Activated CD4-positive, alpha-beta memory T cell treated with anti-CD3 and anti-CD28 coated beads for 36 hours (primary cell): ENCODE data around the gene ENKUR. TPM values are rescaled to one million over a fixed set of nuclear protein-coding genes. Genes with fewer than 3 reads are reported as not detected.

Source experiments
- CTCF ChIA-PET: fragments of 350-600 bp; sonication (Branson Sonifier 250); formaldehyde crosslinking; loops from one replicate; lab custom pipeline; 2021; ENCODE audit warnings: antibody characterized with exemption, inconsistent platforms; lab: Charles Lee
- POLR2A ChIA-PET: fragments of 350-600 bp; sonication (Branson Sonifier 250); formaldehyde crosslinking; loops from one replicate; lab custom pipeline; 2021; ENCODE audit warnings: antibody characterized with exemption; lab: Charles Lee
- DNase-seq: peaks from one replicate; pipeline ENCODE4 v3.0.0-alpha.2; 2020
- H3K27ac Mint-ChIP-seq: one replicate; pipeline ENCODE4 v1.8.0; 2021; ENCODE audit warnings: mixed read lengths
- H3K27me3 Mint-ChIP-seq: one replicate; pipeline ENCODE4 v1.8.0; 2021; ENCODE audit warnings: mixed read lengths
- H3K36me3 Mint-ChIP-seq: one replicate; pipeline ENCODE4 v1.8.0; 2021; ENCODE audit warnings: mixed read lengths
- H3K4me1 Mint-ChIP-seq: one replicate; pipeline ENCODE4 v1.8.0; 2021; ENCODE audit warnings: low read depth, mixed read lengths
- H3K4me3 Mint-ChIP-seq: one replicate; pipeline ENCODE4 v1.8.0; 2021; ENCODE audit warnings: mild to moderate bottlenecking, mixed read lengths
- H3K9me3 Mint-ChIP-seq: one replicate; pipeline ENCODE4 v1.8.0; 2021; ENCODE audit warnings: mixed read lengths
- intact Hi-C: fragments of 100-400 bp; cut with micrococcal nuclease; formaldehyde crosslinking; loops from one replicate; pipeline ENCODE4 v1.15.1; 2023
- total RNA-seq, 2 experiments: library from RNA; stranded (reverse); gene quantifications; one replicate each; pipeline ENCODE4 v1.2.3, GENCODE V29; 2021

ENKUR gene
- total RNA-seq, 2 experiments from 2014 or later = not detected

- POLR2A ChIA-PET = no interaction called here
- H3K27me3 Mint-ChIP-seq = peaks cover 24% of the 10 kb centered on the region
- H3K4me3 Mint-ChIP-seq = no peak overlapping the region
- CTCF ChIA-PET = no interaction called here
- H3K4me1 Mint-ChIP-seq = no peaks in the 10 kb centered on the region
- H3K9me3 Mint-ChIP-seq = peaks cover 4% of the 10 kb centered on the region
- no peak overlapping the region for H3K27ac Mint-ChIP-seq
- intact Hi-C loops = no loop called here
- H3K36me3 Mint-ChIP-seq = peaks cover 2% of the 10 kb centered on the region
- DNase-seq = no peak
Measured at GRCh38 chr10:25048450-25048849, 32.5 kb upstream of the ENKUR start.

- POLR2A ChIA-PET = no interaction called here
- CTCF ChIA-PET = interaction anchor here (1.0 kb wide), 1 partner anchor 95 kb away, joined by 3 read pairs; no protein-coding TSS in a partner anchor
- Mint-ChIP-seq H3K9me3 (peaks cover 4% of the 10 kb centered on the region), H3K27me3 (peaks cover 24% of the 10 kb centered on the region), H3K4me1 (no peaks in the 10 kb centered on the region), H3K4me3 (no peak overlapping the region), H3K36me3 (peaks cover 2% of the 10 kb centered on the region), H3K27ac (no peak overlapping the region)
- no peak for DNase-seq
- intact Hi-C loops = no loop called here
Measured at GRCh38 chr10:25047591-25048301, 31.8 kb upstream of the ENKUR start.

- H3K27me3 Mint-ChIP-seq = peaks cover 24% of the 10 kb centered on the region
- DNase-seq = no peak
- peaks cover 4% of the 10 kb centered on the region for H3K9me3 Mint-ChIP-seq
- ChIA-PET CTCF (interaction anchor here (1.0 kb wide), 1 partner anchor 94 kb away, joined by 3 read pairs; no protein-coding TSS in a partner anchor), POLR2A (no interaction called here)
- H3K36me3 Mint-ChIP-seq = peaks cover 2% of the 10 kb centered on the region
- no peak overlapping the region for H3K4me3 Mint-ChIP-seq
- no peaks in the 10 kb centered on the region for H3K4me1 Mint-ChIP-seq
- H3K27ac Mint-ChIP-seq = no peak overlapping the region
- intact Hi-C loops = no loop called here
Measured at GRCh38 chr10:25047088-25047487, 31.1 kb upstream of the ENKUR start.

GRCh38 chr10:25046641-25047040 lies 30.7 kb upstream of the ENKUR start:
- peaks cover 24% of the 10 kb centered on the region for H3K27me3 Mint-ChIP-seq
- H3K4me1 Mint-ChIP-seq = no peaks in the 10 kb centered on the region
- H3K9me3 Mint-ChIP-seq = peaks cover 4% of the 10 kb centered on the region
- H3K4me3 Mint-ChIP-seq = no peak overlapping the region
- ChIA-PET POLR2A (no interaction called here), CTCF (no interaction called here)
- peaks cover 2% of the 10 kb centered on the region for H3K36me3 Mint-ChIP-seq
- DNase-seq = no peak
- no peak overlapping the region for H3K27ac Mint-ChIP-seq
- intact Hi-C loops = no loop called here

GRCh38 chr10:25039531-25039930 lies 23.6 kb upstream of the ENKUR start:
- Mint-ChIP-seq H3K4me3 (no peak overlapping the region), H3K4me1 (no peaks in the 10 kb centered on the region), H3K27ac (no peak overlapping the region), H3K27me3 (peaks cover 16% of the 10 kb centered on the region), H3K36me3 (no peaks in the 10 kb centered on the region), H3K9me3 (no peaks in the 10 kb centered on the region)
- DNase-seq = no peak
- POLR2A ChIA-PET = no interaction called here
- CTCF ChIA-PET = no interaction called here
- intact Hi-C loops = no loop called here

- no peak overlapping the region for H3K4me3 Mint-ChIP-seq
- no peaks in the 10 kb centered on the region for H3K4me1 Mint-ChIP-seq
- intact Hi-C loops = no loop called here
- H3K27me3 Mint-ChIP-seq = peaks cover 14% of the 10 kb centered on the region
- no peak overlapping the region for H3K27ac Mint-ChIP-seq
- H3K36me3 Mint-ChIP-seq = no peaks in the 10 kb centered on the region
- no peaks in the 10 kb centered on the region for H3K9me3 Mint-ChIP-seq
- POLR2A ChIA-PET = no interaction called here
- no peak for DNase-seq
- CTCF ChIA-PET = no interaction called here
Measured at GRCh38 chr10:25038325-25038724, 22.4 kb upstream of the ENKUR start.

GRCh38 chr10:25036381-25036780 lies 20.4 kb upstream of the ENKUR start:
- H3K4me3 Mint-ChIP-seq = no peak overlapping the region
- no peaks in the 10 kb centered on the region for H3K4me1 Mint-ChIP-seq
- no peaks in the 10 kb centered on the region for H3K36me3 Mint-ChIP-seq
- peaks cover 14% of the 10 kb centered on the region for H3K27me3 Mint-ChIP-seq
- ChIA-PET POLR2A (no interaction called here), CTCF (no interaction called here)
- DNase-seq = no peak
- no peak overlapping the region for H3K27ac Mint-ChIP-seq
- intact Hi-C loops = no loop called here
- no peaks in the 10 kb centered on the region for H3K9me3 Mint-ChIP-seq

GRCh38 chr10:25029519-25029918 lies 13.6 kb upstream of the ENKUR start:
- intact Hi-C loops = no loop called here
- Mint-ChIP-seq H3K9me3 (peaks cover 6% of the 10 kb centered on the region), H3K27me3 (no peaks in the 10 kb centered on the region), H3K4me1 (no peaks in the 10 kb centered on the region), H3K4me3 (no peak overlapping the region), H3K27ac (no peak overlapping the region), H3K36me3 (peaks cover 2% of the 10 kb centered on the region)
- DNase-seq = no peak
- ChIA-PET CTCF (no interaction called here), POLR2A (no interaction called here)

- no peak overlapping the region for H3K27ac Mint-ChIP-seq
Measured at GRCh38 chr10:25028711-25029110, 12.8 kb upstream of the ENKUR start.

GRCh38 chr10:25026463-25026862 lies 10.5 kb upstream of the ENKUR start:
- DNase-seq = no peak
- Mint-ChIP-seq H3K9me3 (peaks cover 6% of the 10 kb centered on the region), H3K4me1 (no peaks in the 10 kb centered on the region), H3K36me3 (peaks cover 13% of the 10 kb centered on the region), H3K27ac (no peak overlapping the region), H3K27me3 (no peaks in the 10 kb centered on the region), H3K4me3 (no peak overlapping the region)
- ChIA-PET CTCF (no interaction called here), POLR2A (no interaction called here)
- intact Hi-C loops = no loop called here

More at GRCh38 chr10:25028711-25029110, 12.8 kb upstream of the ENKUR start:
- no peaks in the 10 kb centered on the region for H3K4me1 Mint-ChIP-seq
- POLR2A ChIA-PET = no interaction called here
- no peak overlapping the region for H3K4me3 Mint-ChIP-seq
- intact Hi-C loops = no loop called here
- H3K9me3 Mint-ChIP-seq = peaks cover 6% of the 10 kb centered on the region
- no peaks in the 10 kb centered on the region for H3K27me3 Mint-ChIP-seq
- DNase-seq = no peak
- peaks cover 6% of the 10 kb centered on the region for H3K36me3 Mint-ChIP-seq
- CTCF ChIA-PET = no interaction called here

GRCh38 chr10:25024528-25024927 lies 8.6 kb upstream of the ENKUR start:
- ChIA-PET POLR2A (no interaction called here), CTCF (no interaction called here)
- intact Hi-C loops = no loop called here
- H3K9me3 Mint-ChIP-seq = no peaks in the 10 kb centered on the region
- no peak for DNase-seq
- H3K27me3 Mint-ChIP-seq = no peaks in the 10 kb centered on the region
- peaks cover 3% of the 10 kb centered on the region for H3K4me1 Mint-ChIP-seq
- H3K36me3 Mint-ChIP-seq = peaks cover 10% of the 10 kb centered on the region
- no peak overlapping the region for H3K4me3 Mint-ChIP-seq
- no peak overlapping the region for H3K27ac Mint-ChIP-seq

- CTCF ChIA-PET = no interaction called here
- POLR2A ChIA-PET = no interaction called here
- Mint-ChIP-seq H3K36me3 (peaks cover 10% of the 10 kb centered on the region), H3K9me3 (no peaks in the 10 kb centered on the region), H3K27me3 (no peaks in the 10 kb centered on the region), H3K27ac (no peak overlapping the region), H3K4me1 (peaks cover 5% of the 10 kb centered on the region), H3K4me3 (no peak overlapping the region)
- intact Hi-C loops = no loop called here
- DNase-seq = no peak
Measured at GRCh38 chr10:25023278-25023677, 7.3 kb upstream of the ENKUR start.

GRCh38 chr10:25018703-25019102 lies 2.7 kb upstream of the ENKUR start:
- no peaks in the 10 kb centered on the region for H3K27me3 Mint-ChIP-seq
- ChIA-PET CTCF (no interaction called here), POLR2A (no interaction called here)
- peaks cover 19% of the 10 kb centered on the region for H3K4me1 Mint-ChIP-seq
- intact Hi-C loops = loop anchor here (5.0 kb wide), 4 partner anchors 116 to 551 kb away; no protein-coding TSS in a partner anchor
- H3K4me3 Mint-ChIP-seq = no peak overlapping the region
- no peak overlapping the region for H3K27ac Mint-ChIP-seq
- no peaks in the 10 kb centered on the region for H3K9me3 Mint-ChIP-seq
- peaks cover 6% of the 10 kb centered on the region for H3K36me3 Mint-ChIP-seq
- no peak for DNase-seq
